GM18519 (cell line): Measurements from ENCODE around the gene HDAC2.
"Not testable (repeated sequence)": the region's sequence is repeated elsewhere in the genome, so short reads cannot be mapped to it uniquely, and the experiment has no call there.

Source experiments
- ATAC-seq: cut with Tn5 transposase; IDR thresholded peaks from one replicate; pipeline ENCODE4 v1.9.1; 2021; ENCODE audit warnings: mild to moderate bottlenecking, moderate library complexity; ENCODE audit not compliant: unreplicated experiment, low FRiP score

The HDAC2 gene

GRCh38 chr6:113970805-113971676 is at the start of gene HDAC2:
Gene HDAC2 (minus strand): TSS chr6:113971148. CDS start chr6:113970908, 240 bp downstream.
- peak; percentile 76 for ATAC-seq

GRCh38 chr6:114020196-114020595 is 49.2 kb upstream of the HDAC2 start:
- no peak for ATAC-seq

GRCh38 chr6:114017146-114017545 is 46.2 kb upstream of the HDAC2 start:
- ATAC-seq: not testable (repeated sequence)

- ATAC-seq: not testable (repeated sequence)
Measured at GRCh38 chr6:114014106-114014505, 43.2 kb upstream of the HDAC2 start.

- not testable (repeated sequence) for ATAC-seq
Measured at GRCh38 chr6:114011486-114011885, 40.5 kb upstream of the HDAC2 start.

GRCh38 chr6:114010540-114010939 is 39.6 kb upstream of the HDAC2 start:
- ATAC-seq: no peak

- ATAC-seq: no peak
Measured at GRCh38 chr6:114009192-114009591, 38.2 kb upstream of the HDAC2 start.

- no peak for ATAC-seq
Measured at GRCh38 chr6:114008331-114008730, 37.4 kb upstream of the HDAC2 start.

- ATAC-seq: peak; percentile 79
Measured at GRCh38 chr6:114007516-114007915, 36.6 kb upstream of the HDAC2 start.

- no peak for ATAC-seq
Measured at GRCh38 chr6:114001354-114001753, 30.4 kb upstream of the HDAC2 start.

GRCh38 chr6:114000069-114000468 is 29.1 kb upstream of the HDAC2 start:
- no peak for ATAC-seq

GRCh38 chr6:113999284-113999683 is 28.3 kb upstream of the HDAC2 start:
- ATAC-seq: no peak

GRCh38 chr6:113998811-113999210 is 27.9 kb upstream of the HDAC2 start:
- no peak for ATAC-seq

- no peak for ATAC-seq
Measured at GRCh38 chr6:113997116-113997515, 26.2 kb upstream of the HDAC2 start.

GRCh38 chr6:113995634-113996033 is 24.7 kb upstream of the HDAC2 start:
- no peak for ATAC-seq

- peak; percentile 98 for ATAC-seq
Measured at GRCh38 chr6:113994934-113995342, 24.0 kb upstream of the HDAC2 start.

GRCh38 chr6:113989675-113990074 is 18.7 kb upstream of the HDAC2 start:
- ATAC-seq: no peak

- not testable (repeated sequence) for ATAC-seq
Measured at GRCh38 chr6:113982675-113983074, 11.7 kb upstream of the HDAC2 start.

- ATAC-seq: no peak
Measured at GRCh38 chr6:113982055-113982550, 11.2 kb upstream of the HDAC2 start.

- ATAC-seq: peak; percentile 46
Measured at GRCh38 chr6:113980937-113981554, 10.1 kb upstream of the HDAC2 start.

GRCh38 chr6:113979937-113980336 is 9.0 kb upstream of the HDAC2 start:
- no peak for ATAC-seq
